BLaER1 (cell line): ENCODE measurements around the gene BNC2.

Experiments
- H3K27ac ChIP-seq: shearing (Covaris generic); formaldehyde crosslinking; 2 replicates; pipeline ENCODE4 v1.8.1; 2022
- H3K27me3 ChIP-seq: shearing (Covaris generic); formaldehyde crosslinking; 2 replicates; pipeline ENCODE4 v1.8.1; 2022
- H3K36me3 ChIP-seq: shearing (Covaris generic); formaldehyde crosslinking; 2 replicates; pipeline ENCODE4 v1.8.1; 2022
- H3K4me1 ChIP-seq: shearing (Covaris generic); formaldehyde crosslinking; 2 replicates; pipeline ENCODE4 v1.8.1; 2022
- H3K4me2 ChIP-seq: shearing (Covaris generic); formaldehyde crosslinking; 2 replicates; pipeline ENCODE4 v1.8.1; 2022
- H3K4me3 ChIP-seq: shearing (Covaris generic); formaldehyde crosslinking; 2 replicates; pipeline ENCODE4 v1.8.1; 2022
- H3K9ac ChIP-seq: shearing (Covaris generic); formaldehyde crosslinking; 2 replicates; pipeline ENCODE4 v1.8.1; 2022
- H3K9me3 ChIP-seq: shearing (Covaris generic); formaldehyde crosslinking; 2 replicates; pipeline ENCODE4 v1.8.1; 2022
- H4K20me1 ChIP-seq: shearing (Covaris generic); formaldehyde crosslinking; 2 replicates; pipeline ENCODE4 v1.8.1; 2022
- Cebpa-rat ChIP-seq: shearing (Covaris generic); IDR thresholded peaks from 2 replicates; pipeline ENCODE4 v1.8.1; 2022

The BNC2 gene

GRCh38 chr9:16709924-16710323 lies 160.5 kb downstream of the BNC2 start:
- Histone ChIP-seq H3K27me3 (no peaks in the 10 kb centered on the region), H3K36me3 (no peaks in the 10 kb centered on the region), H3K4me3 (no peak overlapping the region), H3K27ac (no peak overlapping the region), H3K9ac (no peak overlapping the region), H3K4me1 (peaks cover 13% of the 10 kb centered on the region; the same call in 1 of the 2 replicates), H3K4me2 (no peak overlapping the region), H4K20me1 (no peaks in the 10 kb centered on the region), H3K9me3 (no peaks in the 10 kb centered on the region)
- TF ChIP-seq Cebpa-rat = no peak

- no peak overlapping the region for H3K4me3 ChIP-seq
- H4K20me1 ChIP-seq = no peaks in the 10 kb centered on the region
- H3K36me3 ChIP-seq = no peaks in the 10 kb centered on the region
- no peaks in the 10 kb centered on the region for H3K27me3 ChIP-seq
- no peak overlapping the region for H3K27ac ChIP-seq
- H3K9ac ChIP-seq = no peak overlapping the region
- TF ChIP-seq Cebpa-rat = no peak
- no peak overlapping the region for H3K4me2 ChIP-seq
- H3K4me1 ChIP-seq = peaks cover 13% of the 10 kb centered on the region; the same call in 1 of the 2 replicates
- no peaks in the 10 kb centered on the region for H3K9me3 ChIP-seq
Measured at GRCh38 chr9:16708656-16709435, 161.6 kb downstream of the BNC2 start.

GRCh38 chr9:16705111-16705604 lies 165.3 kb downstream of the BNC2 start:
- H4K20me1 ChIP-seq = no peaks in the 10 kb centered on the region
- no peak overlapping the region for H3K4me3 ChIP-seq
- TF ChIP-seq Cebpa-rat = no peak
- no peaks in the 10 kb centered on the region for H3K36me3 ChIP-seq
- H3K9ac ChIP-seq = no peak overlapping the region
- no peak overlapping the region for H3K4me2 ChIP-seq
- peaks cover 6% of the 10 kb centered on the region; the same call in 1 of the 2 replicates for H3K4me1 ChIP-seq
- no peak overlapping the region for H3K27ac ChIP-seq
- no peaks in the 10 kb centered on the region for H3K9me3 ChIP-seq
- no peaks in the 10 kb centered on the region for H3K27me3 ChIP-seq

- Histone ChIP-seq H3K4me2 (no peak overlapping the region), H3K27ac (no peak overlapping the region), H3K36me3 (no peaks in the 10 kb centered on the region), H3K9ac (no peak overlapping the region), H3K4me1 (peaks cover 6% of the 10 kb centered on the region; the same call in 1 of the 2 replicates), H4K20me1 (no peaks in the 10 kb centered on the region), H3K27me3 (no peaks in the 10 kb centered on the region), H3K4me3 (no peak overlapping the region), H3K9me3 (no peaks in the 10 kb centered on the region)
- no peak for TF ChIP-seq Cebpa-rat
Measured at GRCh38 chr9:16704116-16705110, 166.1 kb downstream of the BNC2 start.

GRCh38 chr9:16701347-16701746 lies 169.1 kb downstream of the BNC2 start:
- Histone ChIP-seq H3K9me3 (no peaks in the 10 kb centered on the region), H3K4me3 (no peak overlapping the region), H4K20me1 (no peaks in the 10 kb centered on the region), H3K9ac (no peak overlapping the region), H3K36me3 (no peaks in the 10 kb centered on the region), H3K4me2 (no peak overlapping the region), H3K27ac (no peak overlapping the region), H3K27me3 (no peaks in the 10 kb centered on the region), H3K4me1 (no peaks in the 10 kb centered on the region)
- TF ChIP-seq Cebpa-rat = no peak

GRCh38 chr9:16693616-16694015 lies 176.9 kb downstream of the BNC2 start:
- Histone ChIP-seq H3K9me3 (no peaks in the 10 kb centered on the region), H3K4me2 (no peak overlapping the region), H3K27me3 (no peaks in the 10 kb centered on the region), H4K20me1 (no peaks in the 10 kb centered on the region), H3K4me3 (no peak overlapping the region), H3K4me1 (peaks cover 23% of the 10 kb centered on the region), H3K9ac (no peak overlapping the region), H3K27ac (no peak overlapping the region), H3K36me3 (no peaks in the 10 kb centered on the region)
- no peak for TF ChIP-seq Cebpa-rat

GRCh38 chr9:16690628-16691027 lies 179.8 kb downstream of the BNC2 start:
- Histone ChIP-seq H3K9me3 (no peaks in the 10 kb centered on the region), H3K4me3 (no peak overlapping the region), H3K27me3 (no peaks in the 10 kb centered on the region), H3K9ac (no peak overlapping the region), H3K27ac (no peak overlapping the region), H3K4me2 (no peak overlapping the region), H3K36me3 (no peaks in the 10 kb centered on the region), H4K20me1 (no peaks in the 10 kb centered on the region), H3K4me1 (peaks cover 49% of the 10 kb centered on the region)
- no peak for TF ChIP-seq Cebpa-rat

GRCh38 chr9:16690205-16690604 lies 180.3 kb downstream of the BNC2 start:
- H4K20me1 ChIP-seq = no peaks in the 10 kb centered on the region
- H3K27ac ChIP-seq = no peak overlapping the region
- peaks cover 53% of the 10 kb centered on the region for H3K4me1 ChIP-seq
- no peak overlapping the region for H3K9ac ChIP-seq
- H3K9me3 ChIP-seq = no peaks in the 10 kb centered on the region
- TF ChIP-seq Cebpa-rat = no peak
- no peak overlapping the region for H3K4me2 ChIP-seq
- H3K4me3 ChIP-seq = no peak overlapping the region
- H3K27me3 ChIP-seq = no peaks in the 10 kb centered on the region
- H3K36me3 ChIP-seq = no peaks in the 10 kb centered on the region

GRCh38 chr9:16689351-16689938 lies 181.0 kb downstream of the BNC2 start:
- no peaks in the 10 kb centered on the region for H3K36me3 ChIP-seq
- H3K4me1 ChIP-seq = peaks cover 54% of the 10 kb centered on the region
- no peaks in the 10 kb centered on the region for H3K27me3 ChIP-seq
- H3K27ac ChIP-seq = peak overlapping the region; percentile 58
- no peak for TF ChIP-seq Cebpa-rat
- H4K20me1 ChIP-seq = no peaks in the 10 kb centered on the region
- peak overlapping the region; percentile 72 for H3K4me2 ChIP-seq
- H3K9ac ChIP-seq = no peak overlapping the region
- H3K9me3 ChIP-seq = no peaks in the 10 kb centered on the region
- no peak overlapping the region for H3K4me3 ChIP-seq
